Liver (tissue), 9 donors: Measurements from ENCODE around the gene YWHAB. TPM values are rescaled to one million over a fixed set of nuclear protein-coding genes. Genes with fewer than 3 reads are reported as not detected.

ENCODE experiments used
- DNase-seq: peaks from one replicate; pipeline ENCODE4 v3.0.0-alpha.2; 2017; ENCODE audit warnings: low spot score
- H3K27ac ChIP-seq, 2 donors: one replicate each; pipeline ENCODE4 v1.7.0; 2013; ENCODE audit warnings: inconsistent platforms in 2 of 2, low read length in 2 of 2, control low read depth in 1 of 2, low read depth in 1 of 2, mild to moderate bottlenecking in 1 of 2
- H3K27me3 ChIP-seq, 4 donors: one replicate each; pipeline versions ENCODE4 v1.6.1 to v1.7.0; 2013; ENCODE audit warnings: low read length in 3 of 4, inconsistent platforms in 1 of 4, mild to moderate bottlenecking in 1 of 4, moderate library complexity in 1 of 4; ENCODE audit not compliant: control insufficient read depth in 4 of 4, insufficient read depth in 4 of 4
- H3K36me3 ChIP-seq, 4 donors: one replicate each; pipeline versions ENCODE4 v1.6.1 to v1.7.0; 2013; ENCODE audit warnings: low read length in 3 of 4, mild to moderate bottlenecking in 3 of 4, low read depth in 1 of 4, moderate library complexity in 1 of 4; ENCODE audit not compliant: control insufficient read depth in 4 of 4, insufficient read depth in 3 of 4
- H3K4me1 ChIP-seq, 4 donors: one replicate each; pipeline versions ENCODE4 v1.6.1 to v1.7.0; 2013; ENCODE audit warnings: low read length in 3 of 4, mild to moderate bottlenecking in 3 of 4, moderate library complexity in 1 of 4; ENCODE audit not compliant: control insufficient read depth in 4 of 4, insufficient read depth in 4 of 4
- H3K4me3 ChIP-seq, 3 donors: one replicate each; pipeline versions ENCODE4 v1.6.1 to v1.7.0; 2013; ENCODE audit warnings: low read length in 3 of 3, control low read depth in 1 of 3, low read depth in 1 of 3, mild to moderate bottlenecking in 1 of 3
- H3K9ac ChIP-seq, 2 donors: one replicate each; pipeline ENCODE4 v1.7.0; 2013; ENCODE audit warnings: low read length in 2 of 2, mild to moderate bottlenecking in 2 of 2, moderate library complexity in 2 of 2, control low read depth in 1 of 2, low read depth in 1 of 2
- H3K9me3 ChIP-seq, 4 donors: one replicate each; pipeline versions ENCODE4 v1.6.1 to v1.7.0; 2013; ENCODE audit warnings: low read length in 3 of 4; ENCODE audit not compliant: control insufficient read depth in 4 of 4
- ATF3 ChIP-seq: IDR thresholded peaks from 2 replicates; pipeline ENCODE4 v1.6.1; 2016; ENCODE audit warnings: antibody characterized with exemption
- CTCF ChIP-seq: fragments of 150-350 bp; IDR thresholded peaks from 2 replicates; pipeline ENCODE4 v1.5.1; 2017; ENCODE audit warnings: improper control_type of control experiment, low read depth, low read length; ENCODE audit not compliant: missing input control
- FOXA1 ChIP-seq: IDR thresholded peaks from 2 replicates; pipeline ENCODE4 v1.6.1; 2016; ENCODE audit warnings: antibody characterized with exemption
- FOXA2 ChIP-seq: IDR thresholded peaks from 2 replicates; pipeline ENCODE4 v1.6.1; 2016; ENCODE audit warnings: antibody characterized with exemption
- GABPA ChIP-seq, 2 donors: IDR thresholded peaks in 1 of 2; conservative IDR thresholded peaks in 1 of 2; 2 replicates each; pipeline ENCODE4 v1.6.1; 2016; ENCODE audit warnings: antibody characterized with exemption in 2 of 2, mild to moderate bottlenecking in 1 of 2, moderate library complexity in 1 of 2
- HNF4A ChIP-seq, 2 donors: conservative IDR thresholded peaks; 2 replicates each; pipeline ENCODE4 v1.6.1; 2016; ENCODE audit warnings: antibody characterized with exemption in 2 of 2, mild to moderate bottlenecking in 2 of 2
- HNF4G ChIP-seq: IDR thresholded peaks from 2 replicates; pipeline ENCODE4 v1.6.1; 2016; ENCODE audit warnings: antibody characterized with exemption
- JUND ChIP-seq, 2 donors: IDR thresholded peaks; 2 replicates each; pipeline ENCODE4 v1.6.1; 2016; ENCODE audit warnings: antibody characterized with exemption in 2 of 2
- MAX ChIP-seq: IDR thresholded peaks from 2 replicates; pipeline ENCODE4 v1.6.1; 2016; ENCODE audit warnings: antibody characterized with exemption
- NR2F2 ChIP-seq: IDR thresholded peaks from 2 replicates; pipeline ENCODE4 v1.6.1; 2016; ENCODE audit warnings: antibody characterized with exemption
- REST ChIP-seq: IDR thresholded peaks from 2 replicates; pipeline ENCODE4 v1.6.1; 2016; ENCODE audit warnings: antibody characterized with exemption, mild to moderate bottlenecking
- RXRA ChIP-seq, 2 donors: IDR thresholded peaks; 2 replicates each; pipeline ENCODE4 v1.6.1; 2017 to 2018; ENCODE audit warnings: antibody characterized with exemption in 2 of 2, mild to moderate bottlenecking in 1 of 2
- SP1 ChIP-seq: IDR thresholded peaks from 2 replicates; pipeline ENCODE4 v1.6.1; 2018; ENCODE audit warnings: antibody characterized with exemption, mild to moderate bottlenecking
- TAF1 ChIP-seq: conservative IDR thresholded peaks from 2 replicates; pipeline ENCODE4 v1.6.1; 2016; ENCODE audit warnings: antibody characterized with exemption, mild to moderate bottlenecking
- YY1 ChIP-seq: IDR thresholded peaks from 2 replicates; pipeline ENCODE4 v1.6.1; 2016; ENCODE audit warnings: antibody characterized with exemption, mild to moderate bottlenecking
- ZBTB33 ChIP-seq: IDR thresholded peaks from 2 replicates; pipeline ENCODE4 v1.6.1; 2016; ENCODE audit warnings: antibody characterized with exemption
- WGBS: extraction: QIAGEN DNeasy Blood & Tissue Kit; methylation state at CpG from one replicate; pipeline ENCODE4 v1.1.7; 2013; 5-methylcytosine and 5-hydroxymethylcytosine counted together
- polyA plus RNA-seq, 2 donors: library from polyadenylated mRNA; stranded (reverse) in 1 of 2; unstranded in 1 of 2; fragments of 200-250 nt in 1 of 2; fragments of >200 nt in 1 of 2; fragmentation: Nextera tagmentation in 1 of 2; extraction: Ambion mirVana in 1 of 2; gene quantifications; one replicate each; pipeline versions ENCODE4 v1.2.1 to v1.2.3, GENCODE V29; 2013 to 2015
- total RNA-seq, 2 donors: library from RNA; depleted of rRNA; stranded (reverse); fragments of >200 nt; gene quantifications; one replicate each; pipeline ENCODE4 v1.2.3, GENCODE V29; 2014
- donor health status: healthy.
- donor health status: healthy.
- donor health status: healthy.
- donor health status: healthy.
- donor health status: healthy.

Gene YWHAB
- total and polyA plus RNA-seq, 4 donors = 41.6 to 86.5 (median 43.3) TPM

GRCh38 chr20:44948513-44948912 lies 63.0 kb downstream of the YWHAB start:
- H3K9me3 ChIP-seq = no peaks in the 10 kb centered on the region
- H3K9ac ChIP-seq = no peak overlapping the region
- peaks cover 1 to 39% (median 31%) of the 10 kb centered on the region in 4 donors for H3K36me3 ChIP-seq
- H3K27me3 ChIP-seq = no peaks in the 10 kb centered on the region
- H3K4me3 ChIP-seq = no peak overlapping the region
- H3K4me1 ChIP-seq = peaks cover 0 to 17% (median 9%) of the 10 kb centered on the region in 4 donors
- no peak overlapping the region for H3K27ac ChIP-seq
- no peak for DNase-seq
- WGBS = 96% methylated on average over 2 of the region's 2 CpGs
- TF ChIP-seq HNF4G (no peak), TAF1 (no peak), ATF3 (no peak), JUND (IDR thresholded peaks at IDR 0.05) (no peak), ZBTB33 (no peak), FOXA2 (no peak), SP1 (no peak), GABPA (IDR thresholded peaks at IDR 0.05 in 1 of 2, conservative IDR thresholded peaks at IDR 0.05 in 1 of 2) (no peak), HNF4A (conservative IDR thresholded peaks at IDR 0.05) (no peak), RXRA (IDR thresholded peaks at IDR 0.05) (no peak), MAX (no peak), REST (no peak), YY1 (no peak), CTCF (no peak)

- H3K4me1 ChIP-seq = peaks cover 0 to 17% (median 9%) of the 10 kb centered on the region in 4 donors
- H3K36me3 ChIP-seq = peaks cover 0 to 47% (median 42%) of the 10 kb centered on the region in 4 donors
- no peaks in the 10 kb centered on the region for H3K27me3 ChIP-seq
- H3K4me3 ChIP-seq = no peak overlapping the region
- no peak overlapping the region for H3K9ac ChIP-seq
- no peak for TF ChIP-seq NR2F2
- no peak for TF ChIP-seq JUND (IDR thresholded peaks at IDR 0.05)
- TF ChIP-seq HNF4A (conservative IDR thresholded peaks at IDR 0.05) = no peak
- TF ChIP-seq FOXA1 = no peak
- TF ChIP-seq CTCF = no peak
- no peak for TF ChIP-seq GABPA (IDR thresholded peaks at IDR 0.05 in 1 of 2, conservative IDR thresholded peaks at IDR 0.05 in 1 of 2)
- no peaks in the 10 kb centered on the region for H3K9me3 ChIP-seq
- 98% methylated on average over 1 of the region's 1 CpG for WGBS
- no peak overlapping the region for H3K27ac ChIP-seq
- DNase-seq = no peak
These were observed 64.9 kb downstream of the YWHAB start for GRCh38 chr20:44950368-44950767.
